D721Med (cell line): ENCODE measurements around the gene CFAP161.

Experiments
- DNase-seq: peaks from one replicate; pipeline ENCODE4 v3.0.0; 2011; ENCODE audit warnings: low spot score; ENCODE audit not compliant: insufficient read length
- FAIRE-seq: peaks from 2 replicates; lab custom pipeline; 2011; peaks lifted over from hg19 to GRCh38; lab: Jason Lieb, UNC
- TF ChIP-seq, protein P1 (sequence below): IDR thresholded peaks from 2 replicates; pipeline ENCODE4 v1.5.1; 2012; ENCODE audit warnings: mild to moderate bottlenecking, control low read depth; ENCODE audit not compliant: insufficient read depth; ENCODE audit errors: missing control alignments

The CFAP161 gene

DNA sequence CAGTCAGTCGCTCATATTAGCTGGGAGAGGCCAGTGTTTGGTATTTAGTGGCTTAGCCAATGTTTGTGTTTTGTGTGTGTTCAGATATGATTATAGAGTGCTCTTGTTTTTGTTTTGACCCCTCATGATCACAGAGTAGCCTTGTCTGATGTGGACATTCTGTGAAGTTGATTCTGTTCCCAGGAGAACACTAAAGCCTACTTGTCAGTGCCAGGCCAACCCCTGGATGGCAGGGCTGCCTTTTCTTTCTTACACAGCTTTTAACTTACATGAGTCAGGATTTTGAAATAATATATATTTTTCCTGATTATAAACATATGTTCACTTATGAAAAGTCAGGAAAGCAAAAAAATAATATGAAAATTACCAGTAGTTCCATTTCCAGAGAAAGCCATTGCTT is 11.9 kb downstream of the CFAP161 start:
- DNase-seq: no peak
- TF ChIP-seq, protein P1, sequence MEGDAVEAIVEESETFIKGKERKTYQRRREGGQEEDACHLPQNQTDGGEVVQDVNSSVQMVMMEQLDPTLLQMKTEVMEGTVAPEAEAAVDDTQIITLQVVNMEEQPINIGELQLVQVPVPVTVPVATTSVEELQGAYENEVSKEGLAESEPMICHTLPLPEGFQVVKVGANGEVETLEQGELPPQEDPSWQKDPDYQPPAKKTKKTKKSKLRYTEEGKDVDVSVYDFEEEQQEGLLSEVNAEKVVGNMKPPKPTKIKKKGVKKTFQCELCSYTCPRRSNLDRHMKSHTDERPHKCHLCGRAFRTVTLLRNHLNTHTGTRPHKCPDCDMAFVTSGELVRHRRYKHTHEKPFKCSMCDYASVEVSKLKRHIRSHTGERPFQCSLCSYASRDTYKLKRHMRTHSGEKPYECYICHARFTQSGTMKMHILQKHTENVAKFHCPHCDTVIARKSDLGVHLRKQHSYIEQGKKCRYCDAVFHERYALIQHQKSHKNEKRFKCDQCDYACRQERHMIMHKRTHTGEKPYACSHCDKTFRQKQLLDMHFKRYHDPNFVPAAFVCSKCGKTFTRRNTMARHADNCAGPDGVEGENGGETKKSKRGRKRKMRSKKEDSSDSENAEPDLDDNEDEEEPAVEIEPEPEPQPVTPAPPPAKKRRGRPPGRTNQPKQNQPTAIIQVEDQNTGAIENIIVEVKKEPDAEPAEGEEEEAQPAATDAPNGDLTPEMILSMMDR: no peak
- FAIRE-seq: no peak

DNA sequence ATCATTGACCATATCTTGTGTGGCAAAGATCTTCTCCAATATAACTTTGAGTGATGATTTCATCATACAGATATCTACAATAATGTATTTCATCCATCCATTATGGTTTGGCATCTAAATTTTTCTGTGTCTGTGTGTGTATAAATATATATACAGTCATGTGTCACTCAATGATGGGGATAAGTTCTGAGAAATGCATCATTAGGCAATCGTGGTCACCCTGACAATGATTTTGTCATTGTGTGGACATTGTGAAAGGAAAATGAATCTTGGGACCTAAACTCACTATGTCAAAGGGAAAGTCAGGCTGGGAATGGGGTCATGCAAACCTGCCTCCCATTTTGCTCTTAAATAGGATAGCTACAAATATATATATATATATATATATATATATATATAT is 12.4 kb downstream of the CFAP161 start:
- TF ChIP-seq, protein P1: no peak
- DNase-seq (no peak), FAIRE-seq (no peak)

DNA sequence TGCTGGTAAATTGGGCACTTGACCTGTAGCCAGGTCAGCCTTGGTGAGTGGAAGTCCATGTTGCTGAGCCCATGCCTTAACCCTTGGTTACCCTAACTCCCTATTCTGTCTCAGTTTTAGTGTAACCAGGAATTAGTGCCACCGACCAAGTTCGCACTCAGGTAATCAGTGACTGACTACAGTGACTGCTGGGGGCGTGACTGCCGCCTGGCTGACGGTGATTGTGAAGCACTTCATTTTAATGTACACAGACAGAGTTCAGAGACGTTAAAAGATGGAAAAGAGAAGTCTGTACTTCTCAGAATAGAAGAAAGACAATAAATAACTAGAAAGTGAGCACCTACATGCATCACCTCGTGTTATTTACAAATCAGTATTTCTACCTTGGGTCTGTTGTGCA is 17.3 kb downstream of the CFAP161 start:
- FAIRE-seq: no peak
- no peak for DNase-seq
- TF ChIP-seq, protein P1: no peak

DNA sequence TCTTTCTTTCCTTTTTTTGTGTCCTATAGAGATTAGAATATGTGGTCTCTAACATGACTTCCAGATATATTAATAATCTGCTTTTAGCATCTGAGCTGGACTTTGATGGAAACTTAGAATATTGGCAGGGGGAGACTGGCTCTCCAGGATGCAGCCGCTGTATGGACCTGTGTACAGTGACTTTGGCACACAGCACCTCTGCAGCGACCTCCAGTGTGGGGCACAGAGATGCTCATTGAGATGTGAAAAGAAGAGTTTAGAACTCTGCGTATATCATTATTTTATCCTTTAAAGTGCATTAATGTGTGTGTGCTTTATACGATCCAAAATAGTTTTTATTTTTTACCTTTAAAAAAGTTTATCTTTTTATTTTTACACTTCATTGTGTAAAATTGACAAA is 18.3 kb downstream of the CFAP161 start:
- FAIRE-seq (no peak), DNase-seq (no peak)
- TF ChIP-seq, protein P1: peak; percentile 23

DNA sequence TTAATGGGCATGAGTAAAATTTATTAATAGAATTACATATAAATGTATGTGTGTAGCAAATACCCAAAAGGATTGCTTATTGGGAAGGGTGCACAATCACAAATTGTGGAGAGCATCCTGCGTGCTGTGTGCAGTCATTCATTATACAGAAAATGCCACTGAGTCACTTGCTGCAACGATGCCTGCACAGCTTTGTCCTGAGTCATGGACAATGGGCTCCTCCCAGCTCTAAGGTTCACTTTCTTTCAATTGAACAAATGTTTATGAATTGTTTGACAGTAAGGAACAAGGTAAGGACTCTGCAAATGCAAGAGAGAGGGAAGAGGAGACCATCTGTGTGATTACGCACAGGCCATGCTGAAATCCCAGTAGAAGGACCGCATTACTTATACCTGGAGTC is 18.7 kb downstream of the CFAP161 start:
- FAIRE-seq (no peak), DNase-seq (no peak)
- TF ChIP-seq, protein P1: no peak

DNA sequence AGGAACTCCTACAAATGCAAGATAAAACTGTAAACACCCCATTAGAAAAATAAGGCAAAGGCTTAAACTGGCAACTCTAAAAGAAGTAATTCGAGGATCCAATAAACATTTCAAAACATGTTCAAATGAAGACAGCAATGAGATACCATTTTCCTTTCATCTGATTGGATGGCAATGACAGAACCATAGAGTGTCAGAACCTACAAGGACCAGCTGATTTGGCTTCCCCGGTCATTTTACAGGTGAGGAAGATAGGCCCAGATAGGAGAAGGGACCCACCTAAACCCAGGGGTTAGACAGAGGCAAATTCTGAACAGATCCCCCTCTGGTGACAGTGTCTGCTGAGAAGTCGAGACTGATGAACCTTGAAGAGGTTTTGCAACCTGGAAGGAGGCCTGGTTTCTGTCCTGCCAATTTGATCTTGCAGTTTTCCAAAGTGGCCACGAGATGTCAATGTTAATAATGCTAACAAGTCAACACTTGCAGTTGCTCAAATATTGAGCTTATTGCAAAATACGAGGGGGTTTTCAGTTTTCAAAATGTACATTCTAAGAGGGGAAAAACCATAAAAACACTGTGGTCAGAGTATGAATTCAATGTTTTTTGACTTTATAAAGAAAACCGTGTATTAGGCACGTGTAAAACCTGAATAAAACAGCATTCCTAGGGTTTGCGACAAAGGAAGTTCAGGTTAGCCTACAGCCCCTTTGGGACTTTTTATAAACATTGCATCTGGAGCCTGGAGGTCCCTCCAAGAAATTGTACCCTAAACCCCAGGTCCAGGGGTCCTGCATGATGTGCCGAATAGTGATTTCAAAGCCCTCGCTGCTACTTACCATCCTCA is 21.5 kb downstream of the CFAP161 start:
- DNase-seq: no peak
- TF ChIP-seq, protein P1: peak; percentile 55
- FAIRE-seq: no peak

DNA sequence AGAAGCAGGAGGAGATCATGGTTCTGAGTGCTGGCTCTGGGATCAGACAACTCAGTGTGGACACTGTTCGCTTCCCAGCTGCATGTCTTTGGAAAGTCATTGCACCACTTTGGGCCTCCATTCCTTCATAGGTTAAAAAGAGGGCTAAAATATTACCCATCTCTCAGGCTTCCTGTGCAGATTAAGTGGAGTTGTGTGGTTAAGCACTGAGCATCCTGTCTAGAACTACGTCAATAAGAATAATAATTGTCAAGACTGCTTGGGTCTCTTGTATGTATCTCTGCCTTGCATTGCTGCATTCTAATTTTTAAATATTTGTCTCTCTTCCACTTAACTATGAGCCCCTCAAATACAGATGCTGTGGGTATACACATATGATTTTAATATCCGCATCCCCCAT is 22.3 kb downstream of the CFAP161 start:
- FAIRE-seq: no peak
- no peak for DNase-seq
- TF ChIP-seq, protein P1: no peak
